Fibroblast of pulmonary artery (primary cell): ENCODE results near the gene ZNF423.

Experiments used
- DNase-seq: peaks from one replicate; pipeline ENCODE4 v3.0.0-alpha.2; 2010; ENCODE audit warnings: low read depth
- H3K4me3 ChIP-seq: replicated peaks from 2 replicates; pipeline ENCODE4 v1.5.1; 2011; ENCODE audit warnings: low read depth, mild to moderate bottlenecking, control low read depth, low read length, moderate library complexity
- TF ChIP-seq, protein P1 (sequence below): IDR thresholded peaks from 2 replicates; pipeline ENCODE4 v1.5.1; 2011; ENCODE audit warnings: mild to moderate bottlenecking, control low read depth, low read length, inconsistent platforms; ENCODE audit errors: missing control alignments

Gene ZNF423

DNA sequence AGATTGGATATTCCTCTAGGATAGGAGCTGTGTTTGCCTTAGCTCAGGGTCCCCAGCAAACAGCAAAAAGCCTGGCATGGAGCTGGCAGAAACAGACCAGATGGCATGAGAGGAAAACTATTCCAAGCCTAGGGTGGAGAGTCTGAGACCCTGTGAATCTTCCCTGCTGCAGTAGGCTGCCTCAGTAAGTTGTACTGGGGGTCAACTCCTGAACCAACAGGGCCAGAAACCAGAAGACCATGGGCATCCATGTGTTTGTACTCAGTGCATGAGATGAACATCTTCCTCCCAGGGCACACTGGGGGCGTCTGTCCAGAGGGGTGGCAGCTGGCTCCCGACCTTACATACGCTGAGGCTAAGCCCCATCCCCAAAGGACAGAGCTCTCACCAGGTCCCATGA lies 267.9 kb downstream of the ZNF423 start:
- DNase-seq = no peak
- TF ChIP-seq, protein P1, sequence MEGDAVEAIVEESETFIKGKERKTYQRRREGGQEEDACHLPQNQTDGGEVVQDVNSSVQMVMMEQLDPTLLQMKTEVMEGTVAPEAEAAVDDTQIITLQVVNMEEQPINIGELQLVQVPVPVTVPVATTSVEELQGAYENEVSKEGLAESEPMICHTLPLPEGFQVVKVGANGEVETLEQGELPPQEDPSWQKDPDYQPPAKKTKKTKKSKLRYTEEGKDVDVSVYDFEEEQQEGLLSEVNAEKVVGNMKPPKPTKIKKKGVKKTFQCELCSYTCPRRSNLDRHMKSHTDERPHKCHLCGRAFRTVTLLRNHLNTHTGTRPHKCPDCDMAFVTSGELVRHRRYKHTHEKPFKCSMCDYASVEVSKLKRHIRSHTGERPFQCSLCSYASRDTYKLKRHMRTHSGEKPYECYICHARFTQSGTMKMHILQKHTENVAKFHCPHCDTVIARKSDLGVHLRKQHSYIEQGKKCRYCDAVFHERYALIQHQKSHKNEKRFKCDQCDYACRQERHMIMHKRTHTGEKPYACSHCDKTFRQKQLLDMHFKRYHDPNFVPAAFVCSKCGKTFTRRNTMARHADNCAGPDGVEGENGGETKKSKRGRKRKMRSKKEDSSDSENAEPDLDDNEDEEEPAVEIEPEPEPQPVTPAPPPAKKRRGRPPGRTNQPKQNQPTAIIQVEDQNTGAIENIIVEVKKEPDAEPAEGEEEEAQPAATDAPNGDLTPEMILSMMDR = no peak
- no peak overlapping the region for H3K4me3 ChIP-seq

DNA sequence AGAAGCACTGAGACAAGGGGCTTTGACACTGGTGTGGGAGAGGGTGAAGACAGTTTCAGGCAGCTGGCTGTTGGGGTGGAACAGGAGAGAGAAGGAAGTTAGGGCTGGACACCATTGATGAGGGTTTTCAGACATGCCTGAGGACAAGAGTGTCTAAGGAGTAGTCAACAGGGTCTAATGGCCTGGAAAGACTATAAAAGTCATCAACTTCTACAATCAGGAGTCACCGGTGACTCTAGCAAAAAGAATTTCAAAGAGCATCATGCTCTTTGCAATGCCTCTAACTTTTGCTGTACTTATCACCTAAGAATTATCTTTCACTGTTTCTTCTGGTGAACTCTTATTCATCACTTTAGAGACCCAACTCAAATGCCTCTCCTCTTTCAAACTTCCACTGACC lies 268.4 kb downstream of the ZNF423 start:
- DNase-seq = no peak
- TF ChIP-seq, protein P1 = no peak
- no peak overlapping the region for H3K4me3 ChIP-seq

DNA sequence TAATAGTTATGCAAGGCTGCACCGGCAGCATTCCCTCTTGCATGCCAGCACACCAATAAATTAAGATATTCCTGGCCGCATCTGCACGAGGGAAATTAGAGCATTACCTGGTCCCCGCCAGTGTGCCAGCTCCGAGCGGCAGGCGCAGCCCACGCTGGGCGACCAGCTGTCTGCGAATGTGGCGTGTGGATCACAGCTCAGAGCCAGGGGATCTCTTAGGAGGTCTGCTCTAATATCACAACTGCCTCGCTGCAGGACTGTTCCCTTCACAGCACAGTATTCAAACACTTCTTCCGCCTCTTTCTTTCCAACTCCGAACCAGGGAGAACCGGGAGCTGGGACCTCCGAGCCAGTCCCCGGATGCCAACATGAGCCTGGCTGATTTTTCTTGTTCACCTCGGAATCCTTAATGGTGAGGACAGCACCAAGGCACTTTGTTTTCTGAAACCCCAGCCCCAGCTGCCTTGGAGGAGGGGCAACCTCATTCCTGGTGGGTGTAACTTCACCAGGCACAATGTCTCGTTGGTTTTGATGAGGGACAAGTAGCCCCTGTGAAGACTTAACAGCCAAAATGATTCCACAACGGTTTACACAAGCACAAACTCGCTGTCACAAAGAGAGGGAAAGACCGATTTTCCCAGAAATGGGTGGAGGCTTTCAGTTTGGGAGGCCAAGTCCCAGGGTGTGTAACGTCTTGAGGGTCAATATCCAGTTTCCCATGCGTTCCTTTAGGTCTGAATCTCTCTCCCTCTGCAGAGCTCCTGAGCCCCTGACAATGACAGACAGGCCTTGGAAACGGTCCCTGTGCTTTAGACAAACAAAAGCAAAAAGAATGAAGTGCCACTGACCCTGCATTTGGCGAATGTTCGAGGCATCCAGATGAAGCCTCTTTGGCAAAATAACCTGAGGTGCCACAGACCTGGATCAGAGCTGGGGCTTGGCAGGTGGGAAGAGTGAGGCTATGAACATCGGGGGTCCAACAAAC lies 269.2 kb downstream of the ZNF423 start:
- no peak for DNase-seq
- TF ChIP-seq, protein P1 = no peak
- H3K4me3 ChIP-seq = no peak overlapping the region

DNA sequence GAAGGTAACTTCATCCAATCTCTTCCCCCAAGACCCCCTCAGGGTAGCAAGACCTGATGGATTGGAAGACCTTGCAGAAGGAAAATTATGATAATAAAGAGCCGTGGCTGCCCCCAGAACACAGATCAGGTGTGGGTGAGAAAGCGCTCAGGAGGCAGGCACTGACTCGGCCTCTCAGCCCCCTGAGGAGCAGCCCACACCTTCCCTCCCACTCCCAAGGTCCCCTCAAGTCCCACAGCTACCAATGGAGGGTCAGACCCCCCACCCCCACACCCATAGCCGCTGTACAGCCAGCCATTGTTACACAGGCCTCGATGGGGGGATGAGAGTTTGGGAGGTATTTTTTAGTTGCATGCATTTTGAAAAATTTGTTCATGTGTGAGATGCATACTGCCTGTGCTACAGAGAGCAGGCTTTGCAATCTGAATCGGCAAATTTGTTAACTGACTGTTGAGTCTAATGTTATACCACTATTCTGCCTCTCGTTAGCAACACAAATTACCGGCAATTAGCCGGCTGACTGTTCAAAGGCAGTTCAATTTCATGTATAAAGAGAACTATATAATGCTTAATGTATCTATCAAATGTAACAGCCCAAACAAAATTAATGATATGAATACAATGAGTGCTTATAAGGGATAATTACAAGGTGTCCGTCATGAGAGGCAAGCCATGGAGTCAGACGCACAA lies 270.6 kb downstream of the ZNF423 start:
- H3K4me3 ChIP-seq = no peak overlapping the region
- TF ChIP-seq, protein P1 = no peak
- no peak for DNase-seq

DNA sequence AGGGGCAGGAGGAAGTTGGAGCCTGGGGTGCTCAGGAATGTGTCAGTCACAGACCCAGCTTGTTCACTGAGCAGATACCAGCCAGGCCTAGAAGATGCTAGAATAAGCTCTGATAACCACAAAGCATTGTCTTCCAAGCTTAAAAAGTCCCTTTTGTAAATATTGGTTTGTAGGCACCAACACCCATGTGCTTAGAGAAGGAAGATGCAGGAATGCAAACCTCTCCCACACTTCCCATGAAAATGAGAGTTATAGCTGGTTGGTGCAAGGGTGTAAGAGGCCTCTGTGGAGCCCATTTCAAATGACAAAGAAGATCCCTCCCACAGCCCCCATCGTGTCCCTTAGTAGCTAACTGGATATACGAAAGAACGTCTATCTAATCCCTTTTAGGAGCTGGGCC lies 272.0 kb downstream of the ZNF423 start:
- no peak overlapping the region for H3K4me3 ChIP-seq
- no peak for DNase-seq
- TF ChIP-seq, protein P1 = no peak

- TF ChIP-seq, protein P1 = no peak
- no peak for DNase-seq
- H3K4me3 ChIP-seq = no peak overlapping the region
Measured at GRCh38 chr16:49581630-49582298, 274.1 kb downstream of the ZNF423 start.
